GM18951 (cell line): ENCODE data around the gene HDHD5.

Source experiments
- POLR2A ChIP-seq: IDR thresholded peaks from 4 replicates; pipeline ENCODE4 v1.6.1; 2011; ENCODE audit warnings: mild to moderate bottlenecking; ENCODE audit not compliant: insufficient read length, insufficient read depth; ENCODE audit errors: extremely low read depth
- in situ Hi-C: fragments of 300-500 bp; cut with MboI; formaldehyde crosslinking; loops from one replicate; pipeline ENCODE4 v1.12.0; 2022; ENCODE audit warnings: low sequenced_read_pairs, mixed read lengths, inconsistent platforms; ENCODE audit not compliant: unreplicated experiment

Gene HDHD5

GRCh38 chr22:17145021-17145680 is 13.9 kb downstream of the HDHD5 start:
- no peak for TF ChIP-seq POLR2A
- in situ Hi-C loops = no loop called here

- in situ Hi-C loops = no loop called here
- TF ChIP-seq POLR2A = no peak
These were observed 15.3 kb downstream of the HDHD5 start for GRCh38 chr22:17143826-17144225.

- in situ Hi-C loops = no loop called here
- TF ChIP-seq POLR2A = no peak
These were observed 16.0 kb downstream of the HDHD5 start for GRCh38 chr22:17143101-17143500.

GRCh38 chr22:17140826-17141766 is 18.0 kb downstream of the HDHD5 start:
- in situ Hi-C loops = no loop called here
- TF ChIP-seq POLR2A = no peak

DNA sequence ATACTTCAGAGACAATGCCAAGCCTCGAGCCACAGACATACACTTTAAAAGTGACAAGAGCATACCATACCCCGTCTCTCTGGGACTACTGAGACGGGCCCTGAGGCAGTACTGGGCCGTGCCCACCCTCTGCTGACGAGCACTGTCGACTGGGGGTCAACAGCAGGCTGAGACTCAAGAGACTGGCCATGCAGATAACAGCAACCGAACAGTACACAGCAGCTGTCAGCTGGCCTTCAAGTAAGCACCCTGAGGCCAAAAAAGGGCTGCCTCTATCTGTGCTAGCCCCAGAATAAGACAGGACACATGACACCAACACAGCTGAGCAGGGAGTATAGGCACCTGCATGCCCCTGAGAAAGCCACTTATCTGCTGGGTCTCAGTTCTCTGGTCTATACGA is 19.1 kb downstream of the HDHD5 start:
- in situ Hi-C loops = no loop called here
- no peak for TF ChIP-seq POLR2A

DNA sequence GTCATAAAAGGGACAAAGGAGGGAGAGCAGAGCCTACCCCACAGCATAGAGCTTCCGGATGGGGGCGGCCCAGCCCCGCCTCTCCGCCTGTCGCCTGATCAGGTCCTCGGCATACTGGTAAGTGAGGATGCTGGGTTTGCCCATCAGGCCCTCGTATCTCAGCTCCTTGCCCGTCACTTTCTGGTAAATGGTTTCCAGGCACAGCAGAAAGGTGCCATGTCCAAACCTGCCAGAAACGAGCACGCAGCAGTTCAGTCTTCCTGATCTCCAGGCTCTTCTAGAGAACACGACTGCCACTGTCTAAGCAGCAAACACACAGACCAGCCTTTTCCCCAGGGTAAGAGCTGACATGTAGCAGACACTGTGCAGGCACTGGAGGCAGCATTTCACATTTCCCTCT is 20.6 kb downstream of the HDHD5 start:
- no peak for TF ChIP-seq POLR2A
- in situ Hi-C loops = no loop called here

- in situ Hi-C loops = no loop called here
These were observed 21.1 kb downstream of the HDHD5 start for GRCh38 chr22:17137861-17138425.

GRCh38 chr22:17137170-17137569 is 21.9 kb downstream of the HDHD5 start:
- in situ Hi-C loops = no loop called here

More at GRCh38 chr22:17137861-17138425, 21.1 kb downstream of the HDHD5 start:
- no peak for TF ChIP-seq POLR2A

GRCh38 chr22:17135153-17135760 is 23.8 kb downstream of the HDHD5 start:
- in situ Hi-C loops = no loop called here
- no peak for TF ChIP-seq POLR2A

More at GRCh38 chr22:17137170-17137569, 21.9 kb downstream of the HDHD5 start:
- no peak for TF ChIP-seq POLR2A

DNA sequence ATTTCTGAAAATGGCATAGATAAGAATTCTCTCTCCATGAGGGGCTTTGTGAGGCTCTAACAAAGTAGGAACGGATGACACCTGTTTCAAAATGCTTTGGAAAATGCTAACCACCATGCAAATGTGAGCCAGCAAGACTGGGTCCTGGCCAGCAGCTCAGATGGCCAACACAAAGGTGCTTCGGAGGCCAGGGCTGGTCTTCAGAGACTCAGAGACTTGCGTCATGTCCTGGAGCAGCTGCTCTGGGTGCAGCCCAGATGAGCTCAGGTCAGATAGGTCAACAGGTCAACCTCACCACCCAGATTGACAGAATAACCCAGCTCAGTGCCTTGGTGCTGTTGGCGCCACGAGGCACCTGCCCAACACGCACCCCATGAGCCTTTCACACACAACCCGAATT is 25.9 kb downstream of the HDHD5 start:
- in situ Hi-C loops = no loop called here

GRCh38 chr22:17132112-17132511 is 27.0 kb downstream of the HDHD5 start:
- in situ Hi-C loops = no loop called here
- TF ChIP-seq POLR2A = no peak

More for the DNA sequence above, 25.9 kb downstream of the HDHD5 start:
- TF ChIP-seq POLR2A = no peak

DNA sequence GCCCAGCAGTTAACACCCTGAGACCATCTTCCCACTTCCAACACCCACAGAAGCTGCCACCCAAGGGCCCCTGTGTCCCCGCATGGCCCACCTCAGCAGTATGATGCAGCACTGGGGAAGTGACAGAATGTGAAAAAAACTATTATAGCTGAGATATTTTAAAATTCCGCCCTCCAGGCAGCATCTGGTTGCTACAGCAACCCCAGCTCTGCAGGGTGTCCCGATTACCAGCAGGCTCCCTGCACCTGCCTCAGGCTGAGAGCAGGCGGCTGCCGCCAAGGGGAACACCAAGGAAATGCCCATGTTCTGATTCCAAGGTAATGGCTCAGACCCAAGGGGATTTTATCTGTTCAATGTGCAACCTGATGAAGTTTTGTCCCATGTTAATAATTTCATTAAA is 27.4 kb downstream of the HDHD5 start:
- in situ Hi-C loops = no loop called here
- no peak for TF ChIP-seq POLR2A

GRCh38 chr22:17130199-17130598 is 28.9 kb downstream of the HDHD5 start:
- TF ChIP-seq POLR2A = no peak

More at GRCh38 chr22:17130199-17130598, 28.9 kb downstream of the HDHD5 start:
- in situ Hi-C loops = no loop called here
